Tibial artery (tissue), 4 donors: ENCODE data around the gene ZNF649.

ENCODE experiments used
- DNase-seq, 2 donors: peaks; one replicate each; pipeline ENCODE4 v3.0.0-alpha.2; 2019
- H3K27ac ChIP-seq, 2 donors: fragments of 200-600 bp; sonication (generic) in 1 of 2; 1 replicate in 1 of 2; 2 replicates in 1 of 2; pipeline ENCODE4 v1.5.1; 2018 to 2019; ENCODE audit warnings: mild to moderate bottlenecking in 1 of 2
- H3K27me3 ChIP-seq, 2 donors: fragments of 200-600 bp; sonication (generic) in 1 of 2; one replicate each; pipeline versions ENCODE4 v1.5.1 to v1.6.0; 2016 to 2019
- H3K36me3 ChIP-seq, 3 donors: fragments of 200-600 bp; sonication (generic) in 2 of 3; one replicate each; pipeline ENCODE4 v1.5.1; 2016 to 2019; ENCODE audit warnings: mild to moderate bottlenecking in 2 of 3
- H3K4me1 ChIP-seq, 4 donors: fragments of 200-600 bp; sonication (generic) in 2 of 4; 1 replicate in 3 of 4; 2 replicates in 1 of 4; pipeline ENCODE4 v1.5.1; 2016 to 2019
- H3K4me3 ChIP-seq, 2 donors: fragments of 200-600 bp; sonication (generic) in 1 of 2; 1 replicate in 1 of 2; 2 replicates in 1 of 2; pipeline ENCODE4 v1.5.1; 2018 to 2019; ENCODE audit warnings: mild to moderate bottlenecking in 2 of 2
- H3K9me3 ChIP-seq, 3 donors: fragments of 200-600 bp; sonication (generic) in 1 of 3; one replicate each; pipeline ENCODE4 v1.5.1; 2016 to 2019
- intact Hi-C: fragments of 100-400 bp; cut with DNase I; formaldehyde crosslinking; loops from one replicate; pipeline ENCODE4 v1.15.0; 2023; ENCODE audit warnings: low total_unique reads
- TF ChIP-seq, protein P1 (sequence below), 2 experiments: fragments of 200-600 bp in 1 of 2; fragments of 450-650 bp in 1 of 2; IDR thresholded peaks; one replicate each; pipeline ENCODE4 v1.5.1; 2017 to 2019; ENCODE audit warnings: antibody characterized with exemption in 2 of 2, mild to moderate bottlenecking in 1 of 2, moderate library complexity in 1 of 2

Gene ZNF649

DNA sequence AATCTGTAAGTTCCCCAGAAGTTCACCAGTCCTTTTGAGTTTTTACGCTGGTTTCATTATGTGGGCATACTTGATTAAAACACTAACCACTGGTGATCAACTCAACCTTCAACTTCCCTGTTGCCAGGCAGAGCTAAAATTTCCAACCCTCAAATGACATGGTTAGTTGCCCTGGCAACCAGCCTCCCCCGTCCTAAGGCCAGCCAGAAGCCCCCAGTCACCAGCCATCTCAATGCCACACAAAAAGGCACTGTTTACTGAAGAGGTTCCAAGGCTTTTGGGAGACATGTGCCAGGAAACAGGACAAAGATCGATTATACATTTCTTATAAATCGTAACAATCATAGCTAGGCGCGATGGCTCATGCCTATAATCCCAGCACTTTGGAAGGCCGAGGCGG is 1.6 kb downstream of the ZNF649 start:
- H3K27me3 ChIP-seq, result peaks cover 0 to 5% of the 10 kb centered on the region in 2 donors
- peaks cover 0 to 32% (median 12%) of the 10 kb centered on the region in 3 donors for H3K9me3 ChIP-seq
- TF ChIP-seq, protein P1, sequence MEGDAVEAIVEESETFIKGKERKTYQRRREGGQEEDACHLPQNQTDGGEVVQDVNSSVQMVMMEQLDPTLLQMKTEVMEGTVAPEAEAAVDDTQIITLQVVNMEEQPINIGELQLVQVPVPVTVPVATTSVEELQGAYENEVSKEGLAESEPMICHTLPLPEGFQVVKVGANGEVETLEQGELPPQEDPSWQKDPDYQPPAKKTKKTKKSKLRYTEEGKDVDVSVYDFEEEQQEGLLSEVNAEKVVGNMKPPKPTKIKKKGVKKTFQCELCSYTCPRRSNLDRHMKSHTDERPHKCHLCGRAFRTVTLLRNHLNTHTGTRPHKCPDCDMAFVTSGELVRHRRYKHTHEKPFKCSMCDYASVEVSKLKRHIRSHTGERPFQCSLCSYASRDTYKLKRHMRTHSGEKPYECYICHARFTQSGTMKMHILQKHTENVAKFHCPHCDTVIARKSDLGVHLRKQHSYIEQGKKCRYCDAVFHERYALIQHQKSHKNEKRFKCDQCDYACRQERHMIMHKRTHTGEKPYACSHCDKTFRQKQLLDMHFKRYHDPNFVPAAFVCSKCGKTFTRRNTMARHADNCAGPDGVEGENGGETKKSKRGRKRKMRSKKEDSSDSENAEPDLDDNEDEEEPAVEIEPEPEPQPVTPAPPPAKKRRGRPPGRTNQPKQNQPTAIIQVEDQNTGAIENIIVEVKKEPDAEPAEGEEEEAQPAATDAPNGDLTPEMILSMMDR (IDR thresholded peaks at IDR 0.05), result no peak
- H3K4me1 ChIP-seq, result peaks cover 0 to 12% (median 7%) of the 10 kb centered on the region in 4 donors
- intact Hi-C loops, result no loop called here
- no peak overlapping the region for H3K27ac ChIP-seq
- H3K4me3 ChIP-seq, result peak overlapping the region; percentile 69 to 80
- no peak for DNase-seq
- H3K36me3 ChIP-seq, result peaks cover 38 to 42% (median 38%) of the 10 kb centered on the region in 3 donors

DNA sequence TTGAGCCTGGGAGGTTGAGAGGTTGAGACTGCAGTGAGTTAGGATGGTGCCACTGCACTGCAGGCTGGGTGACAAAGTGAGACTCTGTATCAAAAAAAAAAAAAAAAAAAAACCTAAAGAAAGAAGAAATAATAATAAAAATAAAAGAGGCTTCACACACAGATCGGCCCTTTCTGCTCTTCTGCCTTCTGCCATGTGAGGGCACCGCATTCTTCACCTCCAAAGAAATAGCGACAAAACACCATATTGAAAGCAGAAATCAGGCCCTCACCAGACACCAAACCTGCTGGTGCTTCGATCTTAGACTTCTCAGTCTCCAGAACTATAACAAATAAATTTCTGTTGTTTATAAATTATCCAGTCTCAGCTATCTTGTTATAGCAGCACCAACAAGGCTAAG is 3.0 kb downstream of the ZNF649 start:
- Histone ChIP-seq H3K4me1 (peaks cover 0 to 12% (median 7%) of the 10 kb centered on the region in 4 donors), H3K27me3 (peaks cover 0 to 2% of the 10 kb centered on the region in 2 donors), H3K36me3 (peaks cover 51 to 55% (median 52%) of the 10 kb centered on the region in 3 donors), H3K9me3 (peaks cover 0 to 44% (median 12%) of the 10 kb centered on the region in 3 donors), H3K27ac (no peak overlapping the region), H3K4me3 (no peak overlapping the region)
- DNase-seq, result no peak
- intact Hi-C loops, result no loop called here
- TF ChIP-seq, protein P1 (IDR thresholded peaks at IDR 0.05), result no peak

DNA sequence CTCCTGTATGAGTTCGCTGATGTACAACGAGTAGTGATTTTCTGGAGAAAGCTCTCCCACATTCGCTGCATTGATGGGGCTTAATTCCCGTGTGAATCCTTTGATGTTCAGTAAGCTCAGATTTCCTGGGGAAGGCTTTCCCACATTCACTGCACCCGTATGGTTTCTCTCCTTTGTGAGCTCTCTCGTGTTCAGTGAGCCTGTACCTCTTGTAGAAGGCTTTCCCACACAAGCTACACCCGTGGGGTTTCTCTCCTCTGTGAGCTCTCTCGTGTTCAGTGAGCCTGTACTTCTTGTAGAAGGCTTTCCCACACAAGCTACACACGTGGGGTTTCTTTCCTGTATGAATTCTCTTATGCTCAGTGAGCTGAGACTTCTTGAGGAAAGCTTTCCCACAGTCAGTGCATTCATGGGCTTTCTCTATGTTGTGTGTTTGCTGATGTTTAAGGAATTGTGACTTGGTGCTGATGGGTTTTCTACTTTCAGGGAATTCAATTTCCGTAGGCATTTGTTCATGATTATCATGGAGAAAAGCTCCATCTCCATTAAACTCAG is 13.5 kb downstream of the ZNF649 start:
- H3K27me3 ChIP-seq, result no peaks in the 10 kb centered on the region
- TF ChIP-seq, protein P1 (IDR thresholded peaks at IDR 0.05), result no peak
- no peak for DNase-seq
- intact Hi-C loops, result no loop called here
- peaks cover 3 to 77% (median 51%) of the 10 kb centered on the region in 3 donors for H3K9me3 ChIP-seq
- no peak overlapping the region for H3K27ac ChIP-seq
- H3K4me1 ChIP-seq, result peaks cover 0 to 14% (median 4%) of the 10 kb centered on the region in 4 donors
- no peak overlapping the region for H3K4me3 ChIP-seq
- H3K36me3 ChIP-seq, result peaks cover 71 to 77% (median 72%) of the 10 kb centered on the region in 3 donors

DNA sequence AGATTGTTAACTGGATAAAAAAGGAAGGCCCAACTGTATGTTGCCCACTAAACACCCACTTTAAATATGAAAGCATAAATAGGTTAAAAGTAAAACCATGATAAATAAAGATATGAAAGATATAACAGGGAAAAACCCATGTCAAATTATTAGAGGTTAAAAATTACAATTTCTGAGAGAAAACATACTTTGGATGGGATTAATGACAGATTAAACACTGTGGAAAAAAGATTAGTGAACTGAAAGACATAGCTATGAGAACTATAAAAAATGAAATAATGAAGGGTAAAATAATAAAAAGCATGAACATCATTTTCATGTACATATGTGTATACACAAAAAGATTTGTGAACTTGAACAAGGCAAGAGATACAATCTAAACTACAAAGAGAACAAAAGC is 14.9 kb downstream of the ZNF649 start:
- Histone ChIP-seq H3K27me3 (no peaks in the 10 kb centered on the region), H3K4me1 (peaks cover 0 to 14% (median 2%) of the 10 kb centered on the region in 4 donors), H3K4me3 (no peak overlapping the region), H3K36me3 (peaks cover 58 to 64% (median 59%) of the 10 kb centered on the region in 3 donors), H3K9me3 (peaks cover 3 to 77% (median 51%) of the 10 kb centered on the region in 3 donors), H3K27ac (no peak overlapping the region)
- intact Hi-C loops, result no loop called here
- DNase-seq, result no peak
- TF ChIP-seq, protein P1 (IDR thresholded peaks at IDR 0.05), result no peak

DNA sequence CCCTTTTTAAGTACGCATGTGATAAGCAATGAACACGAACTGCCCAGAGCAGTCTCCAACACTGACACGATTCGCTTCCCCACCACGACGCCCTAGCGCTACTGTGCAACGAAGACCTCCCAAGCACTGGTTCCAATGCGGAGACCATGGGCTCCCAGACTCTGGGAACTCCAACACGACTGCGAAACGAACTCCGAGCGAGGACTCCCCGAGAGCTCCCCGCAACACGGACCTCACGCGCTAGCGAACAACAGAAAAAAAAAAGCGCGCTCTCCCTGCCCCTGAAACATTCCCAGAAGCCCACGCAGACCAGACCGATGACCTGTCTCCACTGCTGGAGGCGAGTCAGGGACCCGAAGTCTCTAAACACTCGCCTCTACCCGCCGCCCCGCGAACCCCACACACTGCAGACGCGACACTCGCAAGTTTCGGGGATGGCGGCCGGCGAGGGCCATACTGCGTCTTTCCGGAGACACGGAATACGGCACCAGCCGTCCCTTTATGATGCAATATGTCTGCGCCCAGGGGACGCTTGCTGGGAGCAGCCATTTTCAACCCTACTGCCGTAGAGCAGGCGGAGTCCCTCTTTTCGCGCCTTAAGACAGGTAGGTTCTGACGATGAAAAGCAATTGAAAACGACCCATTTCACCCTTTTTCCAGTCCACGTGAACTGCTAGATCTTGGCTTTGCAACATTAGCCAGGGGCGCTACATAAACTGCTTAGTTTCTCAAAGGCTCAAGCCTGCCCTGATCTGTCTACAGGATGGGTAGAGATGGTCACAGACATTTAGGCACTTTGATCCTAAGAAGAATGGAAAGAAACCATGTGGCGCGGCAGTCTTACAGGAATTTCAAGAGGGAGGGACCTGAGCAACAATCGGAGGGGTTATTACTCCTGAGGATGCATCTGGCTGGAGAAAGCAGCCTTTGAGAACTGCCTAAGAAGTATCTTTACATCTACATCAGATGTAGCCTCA is 17.0 kb downstream of the ZNF649 start, which contains the start of gene ZNF577:
TSS of gene ZNF577 (minus strand) at position 430 of the 977 bp plus-strand sequence. CDS start 7,569 bp downstream, outside the sequence.
- DNase-seq, result peak; percentile 89 to 94
- TF ChIP-seq, protein P1 (IDR thresholded peaks at IDR 0.05), result no peak
- peaks cover 37 to 56% (median 41%) of the 10 kb centered on the region in 3 donors for H3K36me3 ChIP-seq
- H3K27ac ChIP-seq, result peak within 1 kb of the TSS; percentile 79 to 82
- peak within 1 kb of the TSS; percentile 72 to 85 for H3K4me3 ChIP-seq
- intact Hi-C loops, result no loop called here
- peaks cover 3 to 62% (median 31%) of the 10 kb centered on the region in 3 donors for H3K9me3 ChIP-seq
- no peaks in the 10 kb centered on the region for H3K27me3 ChIP-seq
- peaks cover 0 to 14% (median 2%) of the 10 kb centered on the region in 4 donors for H3K4me1 ChIP-seq
